PFSK-1 (cell line): ENCODE results near the gene IFI16.

Source experiments
- FOXP2 ChIP-seq: optimal IDR thresholded peaks from 2 replicates; pipeline ENCODE3; 2011; ENCODE audit warnings: borderline replicate concordance, control low read depth, inconsistent platforms; ENCODE audit not compliant: insufficient read depth; ENCODE audit errors: extremely low read length, extremely low read depth
- POLR2AphosphoS5 ChIP-seq: IDR thresholded peaks from 2 replicates; pipeline ENCODE4 v1.6.1; 2012; ENCODE audit warnings: low read depth, mild to moderate bottlenecking, control low read depth, low read length, moderate library complexity
- SIN3A ChIP-seq: IDR thresholded peaks from 2 replicates; pipeline ENCODE4 v1.6.1; 2012; ENCODE audit warnings: mild to moderate bottlenecking, low read length, moderate library complexity, borderline replicate concordance; ENCODE audit not compliant: insufficient read depth

- TF ChIP-seq POLR2AphosphoS5 (no peak), SIN3A (no peak), FOXP2 (no peak)
Observed at GRCh38 chr1:159088050-159088449, 78.3 kb downstream of the IFI16 start.
